Activated CD8-positive, alpha-beta memory T cell treated with anti-CD3 and anti-CD28 coated beads, Interleukin-2, amount 50 U/mL, for 24 hours (primary cell): ENCODE data around the gene GRID1.

Source experiments
- DNase-seq: peaks from one replicate; pipeline ENCODE4 v3.0.0-alpha.2; 2020; ENCODE audit errors: extremely low read depth

Gene GRID1

GRCh38 chr10:85650791-85651496 lies 715.7 kb downstream of the GRID1 start:
- DNase-seq: no peak

- no peak for DNase-seq
Observed at GRCh38 chr10:85649461-85649860, 717.1 kb downstream of the GRID1 start.

GRCh38 chr10:85648279-85648754 lies 718.3 kb downstream of the GRID1 start:
- DNase-seq: no peak

GRCh38 chr10:85647741-85648140 lies 718.9 kb downstream of the GRID1 start:
- no peak for DNase-seq

GRCh38 chr10:85645926-85646711 lies 720.5 kb downstream of the GRID1 start:
- no peak for DNase-seq

GRCh38 chr10:85645053-85645452 lies 721.5 kb downstream of the GRID1 start:
- no peak for DNase-seq

GRCh38 chr10:85643845-85644525 lies 722.6 kb downstream of the GRID1 start:
- DNase-seq: no peak

GRCh38 chr10:85643171-85643844 lies 723.3 kb downstream of the GRID1 start:
- DNase-seq: no peak

GRCh38 chr10:85642421-85643170 lies 724.0 kb downstream of the GRID1 start:
- no peak for DNase-seq

- no peak for DNase-seq
Observed at GRCh38 chr10:85642082-85642420, 724.5 kb downstream of the GRID1 start.

GRCh38 chr10:85641479-85642009 lies 725.1 kb downstream of the GRID1 start:
- DNase-seq: no peak

- DNase-seq: no peak
Observed at GRCh38 chr10:85638797-85639196, 727.8 kb downstream of the GRID1 start.

GRCh38 chr10:85635650-85636049 lies 730.9 kb downstream of the GRID1 start:
- DNase-seq: no peak

GRCh38 chr10:85624511-85624910 lies 742.1 kb downstream of the GRID1 start:
- DNase-seq: no peak

GRCh38 chr10:85623758-85624157 lies 742.8 kb downstream of the GRID1 start:
- DNase-seq: no peak

GRCh38 chr10:85623342-85623741 lies 743.3 kb downstream of the GRID1 start:
- DNase-seq: no peak

GRCh38 chr10:85622425-85622824 lies 744.2 kb downstream of the GRID1 start:
- no peak for DNase-seq

- DNase-seq: no peak
Observed at GRCh38 chr10:85621562-85621961, 745.0 kb downstream of the GRID1 start.

- no peak for DNase-seq
Observed at GRCh38 chr10:85620807-85621206, 745.8 kb downstream of the GRID1 start.

GRCh38 chr10:85619832-85620231 lies 746.8 kb downstream of the GRID1 start:
- no peak for DNase-seq

- no peak for DNase-seq
Observed at GRCh38 chr10:85618841-85619240, 747.8 kb downstream of the GRID1 start.
